GM23248 (cell line): ENCODE measurements around the gene FGD5.

Experiments
- EZH2 ChIP-seq: fragments of 200-600 bp; sonication (generic); IDR thresholded peaks from 2 replicates; pipeline ENCODE4 v1.6.1; 2018; ENCODE audit warnings: antibody characterized with exemption, mild to moderate bottlenecking; ENCODE audit not compliant: insufficient read depth, poor library complexity, severe bottlenecking
- EZH2phosphoT487 ChIP-seq: fragments of 200-600 bp; sonication (generic); IDR thresholded peaks from 2 replicates; pipeline ENCODE4 v1.6.1; 2018; ENCODE audit warnings: antibody characterized with exemption, moderate library complexity, mild to moderate bottlenecking, low read depth; ENCODE audit not compliant: insufficient read depth

- TF ChIP-seq EZH2 (no peak), EZH2phosphoT487 (no peak)
Observed at GRCh38 chr3:14845826-14846225, 27.1 kb downstream of the FGD5 start.
